Adrenal gland (tissue), 5 donors: ENCODE measurements around the gene RBMS1.

Experiments
- POLR2A ChIP-seq, 2 donors: fragments of 450-650 bp; IDR thresholded peaks; one replicate each; pipeline ENCODE4 v1.6.1; 2017; ENCODE audit warnings: antibody characterized with exemption in 2 of 2, mild to moderate bottlenecking in 2 of 2, moderate library complexity in 1 of 2
- TF ChIP-seq, protein P1 (sequence below), 6 experiments: fragments of 450-650 bp in 4 of 6; fragments of 200-600 bp in 2 of 6; sonication (generic) in 1 of 6; IDR thresholded peaks; 1 replicate in 5 of 6; 2 replicates in 1 of 6; pipeline versions ENCODE4 v1.5.1 to v1.8.0; 2016 to 2021; ENCODE audit warnings: antibody characterized with exemption in 6 of 6, mild to moderate bottlenecking in 2 of 6, moderate library complexity in 1 of 6
- donor health status: DM: no; HTN: no; CAD: no.

DNA sequence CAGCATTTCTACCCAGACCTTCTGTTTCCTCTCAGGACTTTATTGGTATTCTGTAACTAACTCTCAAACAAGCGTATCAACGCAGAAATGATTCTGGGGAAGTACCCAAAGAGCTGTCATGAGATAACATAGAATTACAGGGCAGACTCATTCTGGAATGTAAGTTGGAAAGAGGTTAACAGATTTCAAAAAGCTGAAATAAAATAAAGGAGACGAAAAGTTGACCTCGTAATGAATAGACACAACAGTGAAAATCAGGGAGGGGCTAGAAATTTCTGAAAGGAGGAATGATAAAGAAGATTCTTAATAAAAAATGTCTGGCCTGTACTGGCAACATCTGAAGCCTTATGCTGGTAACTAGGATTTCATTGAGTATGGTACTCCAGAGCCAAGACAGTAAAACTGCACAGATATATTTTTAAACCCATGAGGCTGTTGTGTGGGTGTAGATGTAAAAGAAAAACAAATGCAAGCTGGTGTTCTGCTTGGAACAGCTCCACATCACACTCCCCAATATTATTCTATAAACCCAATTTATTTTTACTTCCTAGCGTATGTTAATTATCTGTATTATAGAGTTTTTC, 23.9 kb downstream of the RBMS1 start:
- TF ChIP-seq POLR2A (IDR thresholded peaks at IDR 0.05), result no peak
- TF ChIP-seq, protein P1, sequence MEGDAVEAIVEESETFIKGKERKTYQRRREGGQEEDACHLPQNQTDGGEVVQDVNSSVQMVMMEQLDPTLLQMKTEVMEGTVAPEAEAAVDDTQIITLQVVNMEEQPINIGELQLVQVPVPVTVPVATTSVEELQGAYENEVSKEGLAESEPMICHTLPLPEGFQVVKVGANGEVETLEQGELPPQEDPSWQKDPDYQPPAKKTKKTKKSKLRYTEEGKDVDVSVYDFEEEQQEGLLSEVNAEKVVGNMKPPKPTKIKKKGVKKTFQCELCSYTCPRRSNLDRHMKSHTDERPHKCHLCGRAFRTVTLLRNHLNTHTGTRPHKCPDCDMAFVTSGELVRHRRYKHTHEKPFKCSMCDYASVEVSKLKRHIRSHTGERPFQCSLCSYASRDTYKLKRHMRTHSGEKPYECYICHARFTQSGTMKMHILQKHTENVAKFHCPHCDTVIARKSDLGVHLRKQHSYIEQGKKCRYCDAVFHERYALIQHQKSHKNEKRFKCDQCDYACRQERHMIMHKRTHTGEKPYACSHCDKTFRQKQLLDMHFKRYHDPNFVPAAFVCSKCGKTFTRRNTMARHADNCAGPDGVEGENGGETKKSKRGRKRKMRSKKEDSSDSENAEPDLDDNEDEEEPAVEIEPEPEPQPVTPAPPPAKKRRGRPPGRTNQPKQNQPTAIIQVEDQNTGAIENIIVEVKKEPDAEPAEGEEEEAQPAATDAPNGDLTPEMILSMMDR (IDR thresholded peaks at IDR 0.05), result no peak
